ENCODE measurements around the gene SLC22A3. TPM values are rescaled to one million over a fixed set of nuclear protein-coding genes. Genes with fewer than 3 reads are reported as not detected.
"Not testable (repeated sequence)": the region's sequence is repeated elsewhere in the genome, so short reads cannot be mapped to it uniquely, and the experiment has no call there.

The SLC22A3 gene
- polyA plus RNA-seq, 1 donor from 2014 or later, result not detected

DNA sequence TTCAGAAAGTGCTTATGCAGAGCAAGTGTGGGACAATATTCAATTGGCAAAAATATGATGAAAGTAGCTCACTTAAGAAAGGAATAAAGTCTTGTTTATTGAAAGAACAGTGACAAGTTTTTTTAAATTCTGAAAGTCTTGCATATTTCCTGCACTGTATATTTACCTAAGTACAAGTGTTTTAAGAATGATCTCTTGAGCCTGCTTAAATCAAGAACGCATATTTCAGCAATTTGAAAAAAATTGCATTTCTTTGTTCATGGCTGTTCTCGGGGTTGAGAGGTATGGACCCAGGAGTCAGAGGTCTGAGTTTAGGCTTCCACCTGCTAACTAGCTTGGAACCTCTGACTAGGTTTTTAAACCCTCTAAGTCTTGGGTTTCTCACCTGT lies 27.4 kb downstream of the SLC22A3 start:
- Mint-ChIP-seq H3K27ac (no peak overlapping the region), H3K27me3 (peaks cover 4% of the 10 kb centered on the region), H3K4me1 (no peaks in the 10 kb centered on the region), H3K36me3 (peaks cover 2% of the 10 kb centered on the region), H3K9me3 (peaks cover 0 to 4% (median 3%) of the 10 kb centered on the region in 3 donors), H3K4me3 (no peak overlapping the region)

DNA sequence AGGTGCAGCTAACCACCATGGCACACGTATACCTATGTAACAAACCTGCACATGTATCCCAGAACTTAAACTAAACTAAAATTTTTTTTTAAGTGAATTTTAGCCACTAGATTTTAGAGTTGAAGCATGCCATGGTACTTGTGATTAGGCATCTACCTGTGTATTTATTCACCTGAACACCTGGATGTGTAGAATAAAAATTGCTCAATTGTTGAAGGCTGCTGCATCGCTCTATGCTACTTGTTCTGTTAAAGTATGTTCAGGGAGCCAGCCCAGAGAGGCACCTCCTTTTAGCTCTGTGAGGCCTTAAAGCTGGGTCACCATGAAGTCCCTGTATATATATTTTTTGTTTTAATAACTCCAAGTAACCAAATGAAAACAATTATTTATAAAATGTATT lies 28.3 kb downstream of the SLC22A3 start:
- H3K36me3 Mint-ChIP-seq, result no peaks in the 10 kb centered on the region
- H3K4me3 Mint-ChIP-seq, result no peak overlapping the region
- H3K9me3 Mint-ChIP-seq, result peaks cover 0 to 4% (median 3%) of the 10 kb centered on the region in 3 donors
- H3K27me3 Mint-ChIP-seq, result peaks cover 4% of the 10 kb centered on the region
- no peaks in the 10 kb centered on the region for H3K4me1 Mint-ChIP-seq
- no peak overlapping the region for H3K27ac Mint-ChIP-seq

DNA sequence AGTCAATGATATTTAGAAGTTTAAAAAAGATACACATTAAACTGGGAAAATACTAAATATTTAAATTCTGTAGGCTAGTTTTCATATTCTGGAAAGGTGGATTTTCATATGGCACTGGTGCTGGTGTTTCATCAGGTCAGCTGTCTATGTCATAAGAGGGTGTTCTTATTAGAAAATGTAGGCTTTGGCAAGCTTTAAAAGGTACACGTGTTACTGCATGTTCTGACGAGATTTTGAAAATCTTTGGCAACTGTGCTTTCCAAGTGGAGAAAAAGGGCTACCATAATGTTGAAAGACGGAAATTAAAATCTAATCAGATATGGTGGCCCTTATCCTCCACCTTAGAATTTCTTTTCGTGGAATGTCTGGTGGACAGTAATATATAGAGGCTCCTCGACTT lies 30.0 kb downstream of the SLC22A3 start:
- Mint-ChIP-seq H3K27me3 (peaks cover 2% of the 10 kb centered on the region), H3K36me3 (no peaks in the 10 kb centered on the region), H3K27ac (no peak overlapping the region), H3K4me1 (no peaks in the 10 kb centered on the region), H3K4me3 (no peak overlapping the region), H3K9me3 (peaks cover 1 to 16% (median 7%) of the 10 kb centered on the region in 3 donors)

DNA sequence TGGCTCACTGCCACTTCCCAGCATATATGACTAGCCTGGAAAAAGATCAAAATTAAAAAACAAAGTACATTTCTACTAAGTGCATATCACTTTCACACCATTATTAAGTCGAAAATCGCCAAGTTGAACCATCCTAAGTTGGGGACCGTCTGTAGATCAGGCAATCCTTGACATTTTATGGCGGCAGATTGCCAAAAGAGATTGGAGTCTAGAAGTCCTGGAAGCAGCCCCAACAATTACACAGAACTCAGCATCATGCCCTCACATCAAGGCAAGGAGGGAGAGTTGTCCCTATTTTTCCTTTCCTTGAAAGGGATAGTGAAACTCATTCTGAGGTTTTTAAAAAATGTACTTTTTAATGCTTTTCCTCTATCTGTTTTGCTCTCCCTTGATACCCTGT lies 30.7 kb downstream of the SLC22A3 start:
- Mint-ChIP-seq H3K4me1 (no peaks in the 10 kb centered on the region), H3K9me3 (peaks cover 2 to 18% (median 9%) of the 10 kb centered on the region in 3 donors), H3K27ac (no peak overlapping the region), H3K36me3 (no peaks in the 10 kb centered on the region), H3K27me3 (peaks cover 2% of the 10 kb centered on the region), H3K4me3 (no peak overlapping the region)

DNA sequence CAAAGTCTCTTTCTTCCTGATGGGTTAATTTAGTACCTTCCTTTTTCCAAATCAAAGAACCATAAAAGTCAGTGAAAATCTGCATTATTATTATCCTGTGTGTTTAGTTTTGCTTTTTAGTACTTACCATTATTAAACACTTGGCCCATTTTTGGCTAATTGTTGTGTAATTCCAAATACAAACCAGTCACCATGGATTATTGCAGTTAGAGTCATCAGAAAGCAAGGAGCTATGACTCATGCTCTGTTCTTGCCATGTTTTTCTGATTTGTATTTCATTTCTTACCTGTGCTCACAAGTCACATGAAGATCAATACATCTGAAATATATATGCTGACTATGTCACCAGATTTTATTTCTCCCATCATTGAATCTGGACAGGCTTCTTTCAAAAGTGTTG lies 31.3 kb downstream of the SLC22A3 start:
- Mint-ChIP-seq H3K27ac (no peak overlapping the region), H3K4me1 (no peaks in the 10 kb centered on the region), H3K4me3 (no peak overlapping the region), H3K36me3 (no peaks in the 10 kb centered on the region), H3K27me3 (peaks cover 2% of the 10 kb centered on the region), H3K9me3 (peaks cover 2 to 18% (median 9%) of the 10 kb centered on the region in 3 donors)

DNA sequence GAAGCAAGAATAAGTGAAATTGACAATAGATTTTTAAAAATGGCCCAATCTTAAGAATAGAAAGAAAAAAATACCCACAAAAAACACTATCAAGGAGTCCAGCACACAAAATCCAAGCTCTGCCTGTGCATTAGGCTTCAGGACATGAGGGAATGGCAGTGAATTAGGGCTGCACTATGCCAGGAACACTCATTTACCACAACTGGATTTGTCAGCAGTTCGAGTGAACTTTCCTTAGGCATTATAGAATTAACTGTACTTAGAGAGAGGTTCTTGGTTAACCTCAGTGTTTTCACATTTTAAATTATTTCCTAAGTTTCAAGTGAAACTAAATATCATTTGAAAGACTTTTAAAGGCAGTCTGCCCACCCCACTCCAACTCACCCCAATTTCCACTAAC lies 34.8 kb downstream of the SLC22A3 start:
- H3K4me1 Mint-ChIP-seq, result no peaks in the 10 kb centered on the region
- no peak overlapping the region for H3K27ac Mint-ChIP-seq
- H3K9me3 Mint-ChIP-seq, result peaks cover 2 to 19% (median 10%) of the 10 kb centered on the region in 3 donors
- H3K4me3 Mint-ChIP-seq, result no peak overlapping the region
- peaks cover 2% of the 10 kb centered on the region for H3K27me3 Mint-ChIP-seq
- H3K36me3 Mint-ChIP-seq, result no peaks in the 10 kb centered on the region

DNA sequence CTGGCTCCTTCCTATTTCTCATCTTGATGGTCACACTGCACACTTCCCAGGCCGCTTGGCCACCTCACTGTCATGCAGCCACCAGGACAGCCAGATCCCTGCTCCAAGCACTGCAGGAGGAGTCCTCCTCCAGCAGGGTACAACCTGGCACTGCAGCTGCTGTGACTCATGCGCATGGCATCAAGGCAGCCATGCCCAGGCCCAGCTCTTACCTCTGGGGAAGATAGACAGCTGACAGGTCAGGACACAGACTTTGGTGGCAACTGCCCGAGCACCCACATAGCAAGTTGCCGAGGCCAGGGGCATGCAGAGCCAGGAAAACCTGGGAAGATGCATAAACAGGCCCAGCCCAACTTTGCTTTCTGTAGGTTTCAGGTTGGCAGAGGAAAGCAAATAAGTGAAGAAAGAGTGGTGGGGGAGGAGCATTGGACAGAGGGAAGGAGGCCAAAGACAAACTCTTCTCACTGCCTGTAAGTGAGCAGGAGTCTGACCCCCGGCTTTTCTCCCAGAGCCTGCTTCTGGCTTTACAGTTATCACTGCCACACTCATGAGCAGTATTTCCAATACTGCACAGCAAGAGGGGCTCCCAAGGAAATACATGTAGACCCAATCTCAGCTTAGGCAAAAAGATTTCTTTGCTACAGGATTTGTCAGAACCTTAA lies 38.8 kb downstream of the SLC22A3 start:
- H3K4me3 Mint-ChIP-seq, result no peak overlapping the region
- peaks cover 2 to 18% (median 10%) of the 10 kb centered on the region in 3 donors for H3K9me3 Mint-ChIP-seq
- H3K27me3 Mint-ChIP-seq, result peaks cover 4% of the 10 kb centered on the region
- H3K4me1 Mint-ChIP-seq, result no peaks in the 10 kb centered on the region
- no peaks in the 10 kb centered on the region for H3K36me3 Mint-ChIP-seq
- no peak overlapping the region for H3K27ac Mint-ChIP-seq

DNA sequence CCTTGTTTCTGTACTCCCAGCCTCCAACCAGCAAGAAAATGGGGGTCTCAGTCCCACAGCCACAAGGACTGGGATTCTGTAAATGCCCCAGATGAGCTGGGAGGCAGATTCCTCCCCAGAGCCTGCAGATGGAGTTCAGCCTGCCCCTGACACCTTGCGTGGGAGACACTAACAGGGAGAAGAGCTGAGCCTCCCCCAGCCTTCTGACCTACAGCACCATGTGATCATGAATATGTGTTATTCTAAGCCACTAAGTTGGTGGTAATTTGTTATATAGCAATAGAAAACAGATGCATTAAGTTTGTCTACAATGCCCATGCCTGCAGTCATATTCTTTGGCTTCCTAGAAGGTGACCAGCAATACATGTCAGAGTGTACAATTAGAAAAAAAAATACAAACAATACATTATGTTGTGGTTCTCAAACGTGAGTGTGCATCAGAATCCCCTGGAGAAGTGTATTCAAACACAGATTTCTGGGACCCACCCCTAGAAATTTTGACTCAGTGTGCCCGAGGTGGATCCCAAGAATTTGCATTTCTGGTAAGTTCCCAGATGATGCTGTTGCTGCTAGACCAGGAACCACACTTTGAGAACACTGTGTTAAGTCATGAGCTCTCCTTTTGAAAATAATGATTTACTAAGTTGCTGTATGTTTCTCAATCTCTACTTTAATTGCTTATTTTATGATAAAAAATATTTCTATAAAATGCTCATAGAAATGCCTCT lies 39.9 kb downstream of the SLC22A3 start:
- no peak overlapping the region for H3K4me3 Mint-ChIP-seq
- H3K27ac Mint-ChIP-seq, result no peak overlapping the region
- H3K27me3 Mint-ChIP-seq, result peaks cover 4% of the 10 kb centered on the region
- H3K36me3 Mint-ChIP-seq, result no peaks in the 10 kb centered on the region
- H3K9me3 Mint-ChIP-seq, result peaks cover 2 to 8% (median 5%) of the 10 kb centered on the region in 3 donors
- no peaks in the 10 kb centered on the region for H3K4me1 Mint-ChIP-seq

DNA sequence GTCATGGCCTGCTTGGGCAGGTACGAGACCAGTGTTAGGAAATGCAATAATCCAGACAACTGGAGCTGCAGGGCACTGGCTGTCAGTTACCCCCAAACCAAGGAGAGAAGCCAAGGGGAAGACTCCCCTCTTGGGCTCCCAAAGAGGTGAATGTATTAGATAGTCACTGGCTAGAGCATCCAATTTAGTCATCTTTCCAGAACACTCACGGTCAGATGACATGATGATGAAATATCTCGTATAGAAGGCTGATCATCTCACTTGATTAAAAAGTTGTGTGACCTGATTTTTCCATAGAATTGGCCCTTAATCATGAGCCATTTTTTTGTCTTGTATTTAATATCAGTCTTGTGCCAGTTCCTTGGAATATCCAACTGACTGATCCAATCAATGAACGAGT lies 40.7 kb downstream of the SLC22A3 start:
- Mint-ChIP-seq H3K4me1 (no peaks in the 10 kb centered on the region), H3K27me3 (peaks cover 7% of the 10 kb centered on the region), H3K36me3 (no peaks in the 10 kb centered on the region), H3K27ac (no peak overlapping the region), H3K4me3 (no peak overlapping the region), H3K9me3 (peaks cover 0 to 11% (median 2%) of the 10 kb centered on the region in 3 donors)

DNA sequence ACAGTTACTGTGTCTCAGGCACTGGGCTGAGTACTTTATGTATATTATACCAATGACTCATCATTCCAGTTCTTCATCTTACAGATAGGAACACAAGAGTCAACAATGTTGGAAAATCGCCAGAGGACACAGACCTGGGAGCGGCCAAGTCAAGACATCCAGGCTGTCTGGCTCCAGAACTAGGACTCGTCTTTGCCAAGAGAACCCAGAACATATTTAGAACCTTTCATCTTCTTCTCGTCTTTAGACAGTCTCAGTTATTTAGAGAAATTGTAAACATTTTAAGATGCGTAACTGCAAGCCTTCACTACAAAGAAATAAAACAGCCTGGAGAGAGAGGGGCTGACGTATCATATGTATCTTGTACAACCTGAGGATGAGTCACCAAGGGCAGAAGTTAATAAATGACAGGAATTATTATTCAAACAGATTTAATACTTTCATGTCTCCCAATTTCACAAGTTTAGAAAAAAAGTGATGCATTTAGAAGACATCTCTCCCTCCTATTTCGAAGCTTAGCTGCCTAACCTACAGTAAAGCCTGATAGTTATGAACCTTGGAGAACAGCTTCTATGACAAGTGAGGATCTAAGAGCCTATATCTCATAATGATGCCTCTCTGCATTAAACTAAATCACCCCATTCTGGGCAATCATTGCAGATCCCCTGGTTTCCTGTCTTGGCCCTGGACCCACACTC lies 43.4 kb downstream of the SLC22A3 start:
- no peak overlapping the region for H3K4me3 Mint-ChIP-seq
- H3K4me1 Mint-ChIP-seq, result no peaks in the 10 kb centered on the region
- H3K36me3 Mint-ChIP-seq, result no peaks in the 10 kb centered on the region
- no peak overlapping the region for H3K27ac Mint-ChIP-seq
- peaks cover 7% of the 10 kb centered on the region for H3K27me3 Mint-ChIP-seq
- peaks cover 0 to 6% (median 0%) of the 10 kb centered on the region in 3 donors for H3K9me3 Mint-ChIP-seq

DNA sequence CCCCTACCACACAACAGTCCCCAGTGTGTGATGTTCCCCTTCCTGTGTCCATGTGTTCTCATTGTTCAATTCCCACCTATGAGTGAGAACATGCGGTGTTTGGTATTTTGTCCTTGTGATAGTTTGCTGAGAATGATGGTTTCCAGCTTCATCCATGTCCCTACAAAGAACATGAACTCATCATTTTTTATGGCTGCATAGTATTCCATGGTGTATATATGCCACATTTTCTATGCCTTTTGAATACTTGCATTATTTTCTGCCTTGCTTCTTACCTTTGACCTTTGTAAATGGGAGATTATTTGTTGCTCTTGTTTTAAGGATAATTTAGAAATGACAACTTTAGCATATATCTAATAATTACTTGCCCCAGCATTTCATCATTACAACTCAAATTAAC lies 45.3 kb downstream of the SLC22A3 start:
- not testable (repeated sequence) for H3K4me1 Mint-ChIP-seq, H3K36me3 Mint-ChIP-seq, H3K4me3 Mint-ChIP-seq, H3K9me3 Mint-ChIP-seq, H3K27me3 Mint-ChIP-seq, H3K27ac Mint-ChIP-seq

DNA sequence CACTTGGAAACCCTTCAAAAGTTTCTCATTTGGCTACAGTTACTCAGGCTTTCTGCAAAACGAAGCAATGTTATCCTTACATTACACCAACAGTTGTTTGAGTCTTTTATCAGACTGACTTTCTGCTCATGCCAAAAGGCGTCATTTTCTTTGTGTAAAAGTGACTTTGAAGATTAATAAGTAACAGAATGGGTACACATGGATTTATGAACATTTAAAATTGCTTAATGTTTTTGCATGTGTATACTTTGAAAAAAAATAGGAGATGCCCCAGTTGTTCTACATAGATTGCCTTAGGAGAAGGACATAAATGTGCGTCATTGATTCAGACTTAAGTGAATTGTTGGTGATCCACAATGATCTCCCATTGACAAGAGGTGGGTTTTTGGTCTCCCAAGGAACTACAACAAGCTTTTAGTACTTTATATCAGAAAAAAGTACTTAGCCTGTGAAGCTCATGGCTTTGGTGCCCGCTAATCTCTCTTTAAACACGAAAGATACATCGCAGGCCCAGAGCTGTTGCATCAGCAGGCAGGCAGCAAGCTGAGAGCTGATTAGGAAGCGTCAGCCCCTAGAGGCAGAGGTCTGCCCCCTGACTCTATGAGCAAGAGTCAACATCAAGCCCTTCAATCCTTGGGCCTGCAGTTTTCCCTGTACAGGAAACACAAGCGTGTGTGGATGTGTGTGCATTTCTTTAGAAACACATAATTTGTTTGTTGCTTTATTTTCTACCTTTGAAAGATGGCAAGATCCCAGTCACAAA lies 45.9 kb downstream of the SLC22A3 start:
- H3K9me3 Mint-ChIP-seq, result peaks cover 0 to 6% (median 0%) of the 10 kb centered on the region in 3 donors
- H3K27me3 Mint-ChIP-seq, result peaks cover 5% of the 10 kb centered on the region

DNA sequence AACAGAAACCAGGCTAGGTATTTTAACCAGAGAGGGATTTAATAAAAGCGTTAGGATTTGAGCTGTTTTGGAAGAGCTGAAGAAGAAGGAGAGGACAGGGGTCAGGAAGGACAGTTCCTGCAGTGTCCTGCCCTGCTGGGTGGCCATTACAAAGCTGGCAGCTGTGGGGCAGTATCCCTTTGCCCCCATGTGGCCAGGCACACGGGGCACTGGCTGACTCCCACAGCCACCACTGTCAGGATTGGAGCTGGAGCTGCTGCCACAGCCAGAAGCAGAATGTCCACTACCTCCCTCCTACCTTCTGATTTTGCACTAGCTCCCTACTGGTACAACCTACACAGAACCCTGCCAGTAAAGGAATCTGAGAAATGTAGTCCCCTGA lies 46.5 kb downstream of the SLC22A3 start:
- peaks cover 5% of the 10 kb centered on the region for H3K27me3 Mint-ChIP-seq
- H3K4me3 Mint-ChIP-seq, result no peak overlapping the region
- H3K27ac Mint-ChIP-seq, result no peak overlapping the region
- H3K36me3 Mint-ChIP-seq, result peaks cover under 1% of the 10 kb centered on the region
- H3K9me3 Mint-ChIP-seq, result peaks cover 0 to 6% (median 0%) of the 10 kb centered on the region in 3 donors
- H3K4me1 Mint-ChIP-seq, result peaks cover 0 to 4% (median under 1%) of the 10 kb centered on the region in 3 donors

More for the DNA sequence above, 45.9 kb downstream of the SLC22A3 start:
- H3K36me3 Mint-ChIP-seq, result no peaks in the 10 kb centered on the region
- no peak overlapping the region for H3K27ac Mint-ChIP-seq
- H3K4me3 Mint-ChIP-seq, result no peak overlapping the region
- peaks cover 0 to 4% (median 0%) of the 10 kb centered on the region in 3 donors for H3K4me1 Mint-ChIP-seq

DNA sequence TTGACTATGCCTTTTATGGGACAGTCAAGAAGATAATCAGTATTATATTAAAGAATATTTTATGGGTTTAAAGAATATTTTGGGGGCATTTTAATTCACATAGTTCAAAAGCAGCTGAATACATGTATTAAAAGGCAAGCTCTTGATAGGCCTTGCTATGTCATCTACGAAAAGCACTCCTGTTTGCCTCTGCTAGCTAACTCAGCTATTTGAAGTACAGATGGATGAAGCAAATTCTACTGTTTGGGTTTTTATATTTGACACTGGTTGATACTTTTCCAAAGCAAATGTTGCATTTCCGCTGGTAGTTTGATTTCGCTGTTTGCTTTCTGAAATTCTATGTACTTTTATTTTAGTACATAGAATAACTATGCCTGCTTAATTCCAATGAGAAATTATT lies 47.0 kb downstream of the SLC22A3 start:
- H3K27me3 Mint-ChIP-seq, result peaks cover 5% of the 10 kb centered on the region
- H3K4me1 Mint-ChIP-seq, result peaks cover 0 to 4% (median 2%) of the 10 kb centered on the region in 3 donors
- peaks cover 1% of the 10 kb centered on the region for H3K36me3 Mint-ChIP-seq
- H3K27ac Mint-ChIP-seq, result no peak overlapping the region
- H3K4me3 Mint-ChIP-seq, result no peak overlapping the region
- peaks cover 0 to 6% (median 0%) of the 10 kb centered on the region in 3 donors for H3K9me3 Mint-ChIP-seq

DNA sequence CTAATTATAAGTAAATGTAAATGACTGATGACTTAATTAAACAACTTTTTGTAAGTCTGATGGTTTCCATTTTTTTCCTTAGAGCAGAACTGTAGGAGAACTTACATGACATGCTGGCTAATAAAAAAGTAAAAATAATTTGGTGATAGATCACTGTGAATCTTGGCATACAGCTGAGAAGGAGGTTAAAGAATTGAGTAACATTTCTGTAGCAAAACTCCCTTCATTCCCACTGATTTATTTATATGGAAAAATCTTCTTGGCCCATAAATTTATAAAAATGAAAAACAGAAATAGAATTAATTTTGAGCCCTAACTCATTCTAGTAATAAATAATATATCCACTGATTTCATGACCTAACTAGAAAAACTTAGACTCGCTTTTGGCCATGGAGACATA lies 48.1 kb downstream of the SLC22A3 start:
- Mint-ChIP-seq H3K9me3 (peaks cover 0 to 6% (median 4%) of the 10 kb centered on the region in 3 donors), H3K27me3 (peaks cover 2% of the 10 kb centered on the region), H3K4me3 (no peak overlapping the region), H3K4me1 (peaks cover 4 to 8% (median 5%) of the 10 kb centered on the region in 3 donors), H3K27ac (no peak overlapping the region), H3K36me3 (peaks cover 1% of the 10 kb centered on the region)

Data from IgD-negative memory B cell (primary cell).